Measurements from ENCODE around the gene CLCN7. TPM values are rescaled to one million over a fixed set of nuclear protein-coding genes. Genes with fewer than 3 reads are reported as not detected.
A peak's percentile ranks its signal among the peaks of the same experiment; 100 is the strongest.

Gene CLCN7
- total RNA-seq, 1 experiment from 2014 or later = 70.0 TPM

DNA sequence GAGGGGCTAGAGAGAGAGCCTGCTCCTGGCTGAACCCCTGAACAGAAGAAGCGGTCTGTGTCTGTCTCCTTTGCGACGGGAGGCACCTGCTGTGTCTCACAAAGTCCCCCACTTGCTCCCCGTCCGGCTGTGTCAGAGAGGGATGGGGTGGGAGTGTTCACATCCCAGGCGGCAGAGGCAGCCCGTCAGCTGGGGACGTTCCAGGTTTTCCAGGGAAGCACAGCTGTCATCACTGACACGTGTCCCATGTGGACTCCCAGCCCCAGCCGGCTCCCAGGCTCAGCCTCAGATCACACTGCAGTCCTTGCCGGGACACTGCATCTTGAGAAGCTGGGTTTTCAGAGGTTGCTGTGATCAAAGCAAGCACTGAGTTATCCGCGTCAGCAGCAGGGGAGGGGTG lies 19.9 kb upstream of the CLCN7 start:
- Mint-ChIP-seq H3K27me3 (ENCODE audit: low read depth) (no peaks in the 10 kb centered on the region; the same call in none of the 2 replicates), H3K9me3 (no peaks in the 10 kb centered on the region), H3K4me3 (peak overlapping the region; percentile 87 to 94), H3K4me1 (peaks cover 4 to 12% of the 10 kb centered on the region in 2 experiments), H3K27ac (no peak overlapping the region), H3K36me3 (ENCODE audit: insufficient read depth in 1 of 3, low read depth in 3 of 3) (peaks cover 7 to 40% (median 37%) of the 10 kb centered on the region in 3 experiments; a peak in 6 of 7 replicates)
- Histone ChIP-seq H2AFZ (ENCODE audit: low read length) (no peak overlapping the region), H3K4me1 (ENCODE audit: insufficient read depth, low read length) (no peaks in the 10 kb centered on the region; the same call in 1 of the 2 replicates), H3K27me3 (ENCODE audit: insufficient read depth, low read length) (no peaks in the 10 kb centered on the region), H3K9ac (ENCODE audit: extremely low read depth, insufficient read length, low read length) (no peak overlapping the region), H2BK120ac (ENCODE audit: low read depth, low read length, poor library complexity, severe bottlenecking) (no peak overlapping the region), H4K8ac (replicated peaks; ENCODE audit: insufficient read length, low read depth, low read length) (no peak overlapping the region), H3K9me3 (ENCODE audit: control insufficient read depth, low read depth, low read length) (no peaks in the 10 kb centered on the region), H4K5ac (ENCODE audit: insufficient read length, low read depth, low read length) (no peak overlapping the region), H3K27ac (ENCODE audit: insufficient read length, low read depth, low read length) (no peak overlapping the region), H4K91ac (ENCODE audit: insufficient read length, low read depth, low read length) (no peak overlapping the region), H3K79me2 (ENCODE audit: insufficient read depth, low read length) (no peaks in the 10 kb centered on the region; the same call in 1 of the 2 replicates), H2BK20ac (ENCODE audit: low read depth, low read length, poor library complexity, severe bottlenecking) (no peak overlapping the region), H3K4ac (ENCODE audit: low read depth, low read length) (no peak overlapping the region), H3K4me2 (ENCODE audit: insufficient read depth, insufficient read length, low read length) (no peak overlapping the region), H3K56ac (ENCODE audit: insufficient read length, low read depth, low read length) (no peak overlapping the region), H2AK5ac (ENCODE audit: insufficient read length, low read length) (no peak overlapping the region), H3K79me1 (ENCODE audit: insufficient read depth, low read depth, low read length, poor library complexity, severe bottlenecking) (no peaks in the 10 kb centered on the region), H2BK5ac (ENCODE audit: insufficient read length, low read length) (no peak overlapping the region), H3K23me2 (ENCODE audit: insufficient read length, low read depth, low read length, poor library complexity, severe bottlenecking) (peaks cover 3% of the 10 kb centered on the region), H3K23ac (ENCODE audit: insufficient read length, low read depth, low read length) (no peak overlapping the region), H4K20me1 (ENCODE audit: control insufficient read depth, insufficient read depth, insufficient read length) (no peaks in the 10 kb centered on the region), H2BK15ac (ENCODE audit: low read depth, low read length) (no peak overlapping the region), H3K14ac (ENCODE audit: insufficient read depth, low read length) (no peak overlapping the region), H2BK12ac (ENCODE audit: insufficient read length, low read depth, low read length) (no peak overlapping the region), H3K18ac (ENCODE audit: insufficient read length, low read depth, low read length) (no peak overlapping the region), H3T11ph (ENCODE audit: low read length) (no peak overlapping the region)
- no CpG with 5 or more reads among the region's 13 CpGs for WGBS (ENCODE audit: extremely low coverage, insufficient read length, low lambda C conversion rate)
- no peak for DNase-seq
- TF ChIP-seq, protein P1, sequence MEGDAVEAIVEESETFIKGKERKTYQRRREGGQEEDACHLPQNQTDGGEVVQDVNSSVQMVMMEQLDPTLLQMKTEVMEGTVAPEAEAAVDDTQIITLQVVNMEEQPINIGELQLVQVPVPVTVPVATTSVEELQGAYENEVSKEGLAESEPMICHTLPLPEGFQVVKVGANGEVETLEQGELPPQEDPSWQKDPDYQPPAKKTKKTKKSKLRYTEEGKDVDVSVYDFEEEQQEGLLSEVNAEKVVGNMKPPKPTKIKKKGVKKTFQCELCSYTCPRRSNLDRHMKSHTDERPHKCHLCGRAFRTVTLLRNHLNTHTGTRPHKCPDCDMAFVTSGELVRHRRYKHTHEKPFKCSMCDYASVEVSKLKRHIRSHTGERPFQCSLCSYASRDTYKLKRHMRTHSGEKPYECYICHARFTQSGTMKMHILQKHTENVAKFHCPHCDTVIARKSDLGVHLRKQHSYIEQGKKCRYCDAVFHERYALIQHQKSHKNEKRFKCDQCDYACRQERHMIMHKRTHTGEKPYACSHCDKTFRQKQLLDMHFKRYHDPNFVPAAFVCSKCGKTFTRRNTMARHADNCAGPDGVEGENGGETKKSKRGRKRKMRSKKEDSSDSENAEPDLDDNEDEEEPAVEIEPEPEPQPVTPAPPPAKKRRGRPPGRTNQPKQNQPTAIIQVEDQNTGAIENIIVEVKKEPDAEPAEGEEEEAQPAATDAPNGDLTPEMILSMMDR (conservative IDR thresholded peaks at IDR 0.05) = no peak; the same call in 2 of the 3 replicates
